ENCODE data around the gene PCNX2.

PCNX2 gene

GRCh38 chr1:233315718-233316301 lies 20.3 kb upstream of the PCNX2 start:
- no peak for DNase-seq (ENCODE audit: low spot score)

DNA sequence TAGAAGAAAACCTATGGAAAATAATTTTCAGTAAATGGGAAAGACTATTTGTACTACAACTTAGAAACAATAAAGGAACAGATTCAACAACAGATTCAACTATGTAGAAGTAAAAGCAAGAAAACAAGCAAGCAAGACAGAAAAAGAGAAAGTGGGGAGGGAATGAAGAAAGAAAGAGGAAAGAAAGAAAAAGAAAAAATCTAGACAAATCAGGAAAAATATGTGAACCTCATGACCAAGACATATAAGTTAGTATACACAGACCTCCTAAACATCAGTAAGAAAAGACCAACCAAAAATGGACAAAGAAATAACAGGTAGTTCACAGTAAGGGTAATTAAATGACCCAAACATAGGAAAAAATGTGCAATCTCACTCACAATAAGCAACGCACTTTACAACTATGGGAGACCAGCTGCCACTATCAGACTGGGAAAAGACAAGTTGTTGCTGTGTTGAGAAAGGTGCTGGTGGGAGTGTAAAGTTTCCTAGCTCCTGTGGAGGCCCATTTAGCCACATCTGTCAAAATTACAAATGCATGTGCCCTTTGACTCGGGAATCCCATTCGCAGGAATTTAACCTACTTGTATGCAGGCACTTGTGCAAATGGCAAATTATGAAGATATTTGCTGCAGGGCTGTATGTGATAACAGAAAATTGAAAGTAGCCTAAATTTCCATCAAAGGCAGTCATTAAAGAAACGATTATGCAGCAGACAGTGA lies 18.1 kb upstream of the PCNX2 start:
- DNase-seq (ENCODE audit: low spot score): no peak

DNA sequence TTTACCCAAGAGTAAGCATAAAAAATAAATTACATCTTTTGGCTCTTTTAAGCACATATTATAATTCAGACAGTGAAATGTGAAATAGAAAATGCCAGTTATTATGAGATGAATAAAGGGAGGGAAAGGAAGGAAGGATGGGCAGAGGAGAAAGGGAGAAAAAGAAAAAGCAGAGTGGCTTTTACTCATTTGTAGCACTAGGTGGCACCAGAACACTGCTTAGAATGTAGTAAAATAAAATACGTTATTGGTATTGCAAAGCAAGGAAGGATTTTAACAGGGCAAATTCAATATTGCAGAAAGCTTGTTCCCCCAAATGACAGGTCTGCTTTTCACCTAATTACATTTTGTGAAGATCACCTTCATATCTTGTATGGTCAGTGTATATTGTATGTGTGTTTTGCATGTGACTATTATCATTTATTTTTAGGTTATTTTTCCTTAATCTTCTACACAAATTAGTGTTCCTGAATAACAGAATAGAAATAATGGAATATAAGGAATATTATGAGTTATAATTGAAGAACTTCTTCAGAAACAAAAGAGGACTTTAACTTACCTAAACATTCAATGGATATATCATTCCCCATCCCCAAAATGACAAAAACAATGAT lies 9.1 kb upstream of the PCNX2 start:
- no peak for DNase-seq (ENCODE audit: low spot score)

GRCh38 chr1:233300326-233300725 lies 4.8 kb upstream of the PCNX2 start:
- no peak for DNase-seq (ENCODE audit: low spot score)

DNA sequence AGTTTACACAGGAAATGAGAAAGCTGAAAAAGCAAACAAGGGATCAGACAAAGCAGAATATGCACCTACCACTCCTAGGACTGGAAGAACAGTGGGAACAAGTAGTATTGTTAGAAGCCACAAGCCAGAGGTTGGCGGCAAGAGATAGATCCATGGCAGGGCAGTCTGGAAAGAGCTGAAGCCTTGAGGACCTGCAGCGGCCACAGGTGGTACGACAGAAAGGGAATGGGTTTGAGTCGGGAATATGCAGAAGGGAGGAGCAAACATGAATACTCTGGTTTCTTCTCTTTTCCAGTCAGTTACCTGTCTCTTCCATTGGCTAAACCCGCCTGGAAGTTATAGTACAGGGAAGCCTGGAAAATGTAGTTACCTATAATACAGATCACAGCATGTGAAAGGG lies 3.9 kb upstream of the PCNX2 start:
- DNase-seq (ENCODE audit: low spot score): no peak

DNA sequence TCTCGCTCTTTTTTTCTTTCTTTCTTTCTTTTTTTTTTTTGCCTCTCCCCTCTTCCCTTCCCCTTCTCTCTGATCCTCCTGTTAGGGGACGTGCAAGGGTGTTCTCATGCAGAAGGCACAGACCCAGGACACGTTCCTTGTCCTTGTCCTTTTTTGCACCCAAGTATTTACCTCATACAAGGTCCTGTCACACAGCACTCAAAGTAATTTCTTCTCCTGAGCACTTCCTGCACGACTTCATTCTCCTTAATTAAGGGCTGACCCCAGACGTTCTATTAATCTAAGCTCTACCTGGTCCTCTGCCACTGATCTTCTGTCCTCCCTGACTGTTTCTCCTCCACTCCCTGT lies 424 bp upstream of the PCNX2 start:
- no peak for DNase-seq (ENCODE audit: low spot score)

DNA sequence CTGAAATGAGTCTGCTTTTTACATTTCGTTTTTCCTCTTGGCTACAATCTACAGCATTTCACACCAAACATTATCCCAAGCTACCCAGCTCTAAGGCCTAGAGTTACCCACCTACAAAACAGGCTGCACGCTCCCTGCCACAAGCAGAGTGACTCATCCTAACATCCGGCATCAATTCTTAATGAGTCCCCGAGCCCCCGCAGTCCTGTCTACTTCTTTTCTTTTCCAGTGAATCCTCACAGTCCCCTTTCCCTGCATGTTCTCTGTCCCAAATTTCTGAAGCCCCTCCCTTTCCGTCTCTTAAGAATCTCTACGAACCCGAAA lies 650 bp downstream of the PCNX2 start:
- no peak for DNase-seq (ENCODE audit: low spot score)

DNA sequence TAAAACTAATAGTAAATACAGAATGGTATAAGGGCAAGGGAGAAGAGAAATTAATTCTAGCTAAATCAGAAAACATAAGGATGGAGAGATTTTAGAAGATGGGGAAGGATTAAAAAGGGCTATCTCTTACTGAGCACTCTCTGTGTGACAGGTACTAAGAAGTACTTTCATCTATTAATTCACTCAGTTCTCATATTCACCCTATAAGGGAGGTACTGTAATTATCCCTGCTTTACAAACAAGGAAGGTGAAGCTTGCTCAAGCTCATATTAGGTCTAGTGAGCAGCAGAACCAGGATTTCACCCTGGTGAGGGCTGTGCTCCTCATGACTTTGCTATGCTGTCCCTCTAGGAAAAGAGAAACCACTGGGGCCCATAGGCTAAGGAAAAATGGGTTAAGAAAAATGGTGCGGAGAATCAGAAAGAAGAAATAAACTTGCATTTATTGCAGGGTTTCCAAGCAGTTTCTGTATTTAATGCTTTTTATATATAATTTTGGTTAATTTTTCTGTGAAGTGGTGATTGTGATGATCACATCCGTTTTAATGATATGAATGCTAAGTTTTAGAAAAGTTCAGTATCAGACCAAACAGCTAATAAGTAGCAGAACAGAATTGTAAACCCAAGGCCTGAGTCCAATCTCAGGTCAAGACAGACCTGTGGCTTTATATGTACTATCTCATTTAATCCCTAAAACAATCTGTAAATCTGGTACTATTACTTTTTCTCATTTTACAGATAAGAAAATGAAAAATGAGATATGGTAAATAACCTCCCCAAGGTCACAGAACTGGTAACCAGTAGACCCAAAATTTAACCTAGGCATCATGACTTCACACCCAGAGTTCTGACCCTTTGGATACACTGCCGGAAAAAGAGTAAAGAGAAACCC lies 1.7 kb downstream of the PCNX2 start:
- no peak for DNase-seq (ENCODE audit: low spot score)

GRCh38 chr1:233290396-233291034 lies 5.0 kb downstream of the PCNX2 start:
- no peak for DNase-seq (ENCODE audit: low spot score)

DNA sequence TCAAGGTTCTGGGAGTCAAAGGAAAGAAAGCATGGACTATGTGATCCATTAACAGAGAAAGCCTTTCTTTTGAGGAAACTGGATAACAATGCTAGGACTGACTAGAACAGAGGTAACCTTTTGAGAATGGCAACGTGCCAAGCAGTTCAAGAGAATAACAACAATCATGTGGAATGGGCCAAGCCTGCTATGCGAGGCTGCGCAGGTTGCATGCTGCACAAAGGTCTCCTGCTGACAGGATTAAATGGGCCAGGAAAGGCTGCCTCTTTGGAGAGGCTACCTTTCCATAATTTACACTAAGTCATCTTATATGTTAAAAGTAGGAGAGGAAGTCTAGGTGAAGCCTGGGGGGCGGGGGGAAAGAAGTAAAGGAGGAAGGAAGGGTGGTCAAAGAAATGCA lies 5.8 kb downstream of the PCNX2 start:
- DNase-seq (ENCODE audit: low spot score): no peak

- no peak for DNase-seq (ENCODE audit: low spot score)
Observed at GRCh38 chr1:233282582-233282886, 13.0 kb downstream of the PCNX2 start.

GRCh38 chr1:233281711-233282581 lies 13.6 kb downstream of the PCNX2 start:
- no peak for DNase-seq (ENCODE audit: low spot score)

GRCh38 chr1:233279971-233280370 lies 15.6 kb downstream of the PCNX2 start:
- no peak for DNase-seq (ENCODE audit: low spot score)

- no peak for DNase-seq (ENCODE audit: low spot score)
Observed at GRCh38 chr1:233278631-233279030, 16.9 kb downstream of the PCNX2 start.

- no peak for DNase-seq (ENCODE audit: low spot score)
Observed at GRCh38 chr1:233277637-233278606, 17.6 kb downstream of the PCNX2 start.

- no peak for DNase-seq (ENCODE audit: low spot score)
Observed at GRCh38 chr1:233269656-233270055, 25.9 kb downstream of the PCNX2 start.

- DNase-seq (ENCODE audit: low spot score): no peak
Observed at GRCh38 chr1:233268389-233269022, 27.0 kb downstream of the PCNX2 start.

GRCh38 chr1:233261695-233262094 lies 33.8 kb downstream of the PCNX2 start:
- DNase-seq (ENCODE audit: low spot score): no peak

DNA sequence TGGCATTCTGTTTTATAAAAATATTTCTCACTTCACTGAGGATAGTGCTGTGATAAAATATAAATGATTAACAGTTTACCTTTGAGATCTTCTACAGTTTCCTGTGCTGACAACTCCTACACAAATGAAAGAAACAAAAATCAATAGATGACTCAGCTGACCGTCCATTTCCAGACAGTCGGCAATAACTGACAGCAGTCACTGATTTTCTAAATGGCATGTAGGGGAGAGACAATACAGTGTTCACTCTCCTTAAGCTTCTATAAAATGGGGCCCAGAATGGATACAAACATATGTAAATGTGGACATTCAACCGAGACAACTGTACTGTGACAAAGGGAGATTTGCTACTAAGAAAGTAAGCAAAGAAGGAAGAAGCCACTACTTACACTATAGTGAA lies 34.3 kb downstream of the PCNX2 start:
- no peak for DNase-seq (ENCODE audit: low spot score)

DNA sequence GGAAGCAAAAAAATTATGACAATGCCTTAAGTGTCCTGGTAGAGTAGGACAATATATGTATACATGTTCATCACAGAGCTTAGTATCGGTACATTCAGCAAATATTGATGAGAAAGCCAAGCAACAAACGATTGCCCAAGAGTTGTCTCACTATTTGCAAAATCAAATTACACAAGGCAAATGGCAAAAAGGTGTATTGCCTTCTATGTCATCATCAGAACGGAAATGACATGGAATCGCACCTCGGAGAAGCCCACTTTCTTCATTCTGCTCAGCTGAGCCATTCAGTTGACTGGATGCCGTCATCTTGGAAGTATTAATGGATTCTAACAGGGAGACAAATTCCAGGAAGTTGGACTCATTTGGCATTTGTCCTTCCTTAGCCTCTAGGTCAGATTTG lies 37.7 kb downstream of the PCNX2 start:
- no peak for DNase-seq (ENCODE audit: low spot score)

Data from hematopoietic multipotent progenitor cell treated with erythropoietin and hydrocortisone succinate and interleukin-3 and kit ligand, for 17 days (in vitro differentiated cells).